ENCODE results near the gene OR52B4.
"Not testable (repeated sequence)": the region's sequence is repeated elsewhere in the genome, so short reads cannot be mapped to it uniquely, and the experiment has no call there.

OR52B4 gene

GRCh38 chr11:4368286-4368685 is at the start of gene OR52B4:
TSS of gene OR52B4 (minus strand) at chr11:4368386. CDS start at chr11:4368295, 91 bp downstream.
- Histone ChIP-seq H3K4me3 (no peak within 1 kb of the TSS), H3K27ac (no peak within 1 kb of the TSS), H3K9me3 (ENCODE audit: low read depth, low read length) (no peaks in the 10 kb centered on the region), H3K9ac (ENCODE audit: insufficient read length) (no peak within 1 kb of the TSS), H3K36me3 (ENCODE audit: insufficient read depth, low read length) (no peaks in the 10 kb centered on the region)
- no peak for DNase-seq (ENCODE audit: low read depth, low spot score)
- TF ChIP-seq POLR2AphosphoS5 (IDR thresholded peaks at IDR 0.05; ENCODE audit: borderline replicate concordance, low read depth, low read length) (no peak), FOXP2 (optimal IDR thresholded peaks at IDR 0.05; ENCODE audit: control extremely low read depth, extremely low read length, insufficient read depth) (no peak), EZH2 (IDR thresholded peaks at IDR 0.05) (no peak)

GRCh38 chr11:4416816-4417215 is 48.6 kb upstream of the OR52B4 start:
- Histone ChIP-seq H3K9ac (ENCODE audit: insufficient read length) (no peak overlapping the region), H3K9me3 (ENCODE audit: low read depth, low read length) (no peaks in the 10 kb centered on the region), H3K36me3 (ENCODE audit: insufficient read depth, low read length) (no peaks in the 10 kb centered on the region), H3K27ac (no peak overlapping the region), H3K4me3 (no peak overlapping the region)
- DNase-seq (ENCODE audit: low read depth, low spot score), result no peak
- no peak for TF ChIP-seq EZH2 (IDR thresholded peaks at IDR 0.05)
- TF ChIP-seq FOXP2 (optimal IDR thresholded peaks at IDR 0.05; ENCODE audit: control extremely low read depth, extremely low read length, insufficient read depth), result no peak
- no peak for TF ChIP-seq POLR2AphosphoS5 (IDR thresholded peaks at IDR 0.05; ENCODE audit: borderline replicate concordance, low read depth, low read length)

- Histone ChIP-seq H3K9me3 (ENCODE audit: low read depth, low read length) (no peaks in the 10 kb centered on the region), H3K27ac (no peak overlapping the region), H3K36me3 (ENCODE audit: insufficient read depth, low read length) (no peaks in the 10 kb centered on the region), H3K4me3 (no peak overlapping the region), H3K9ac (ENCODE audit: insufficient read length) (no peak overlapping the region)
- TF ChIP-seq FOXP2 (optimal IDR thresholded peaks at IDR 0.05; ENCODE audit: control extremely low read depth, extremely low read length, insufficient read depth) (no peak), POLR2AphosphoS5 (IDR thresholded peaks at IDR 0.05; ENCODE audit: borderline replicate concordance, low read depth, low read length) (no peak), EZH2 (IDR thresholded peaks at IDR 0.05) (no peak)
- no peak for DNase-seq (ENCODE audit: low read depth, low spot score)
These were observed 48.1 kb upstream of the OR52B4 start for GRCh38 chr11:4416306-4416705.

GRCh38 chr11:4406206-4406605 is 38.0 kb upstream of the OR52B4 start:
- not testable (repeated sequence) for H3K9ac ChIP-seq (ENCODE audit: insufficient read length); H3K9me3 ChIP-seq (ENCODE audit: low read depth, low read length); H3K27ac ChIP-seq; DNase-seq (ENCODE audit: low read depth, low spot score); H3K4me3 ChIP-seq; H3K36me3 ChIP-seq (ENCODE audit: insufficient read depth, low read length)

- no peak for DNase-seq (ENCODE audit: low read depth, low spot score)
- Histone ChIP-seq H3K4me3 (peak overlapping the region; percentile 86), H3K9me3 (ENCODE audit: low read depth, low read length) (no peaks in the 10 kb centered on the region), H3K36me3 (ENCODE audit: insufficient read depth, low read length) (no peaks in the 10 kb centered on the region), H3K27ac (no peak overlapping the region), H3K9ac (ENCODE audit: insufficient read length) (no peak overlapping the region)
- TF ChIP-seq POLR2AphosphoS5 (IDR thresholded peaks at IDR 0.05; ENCODE audit: borderline replicate concordance, low read depth, low read length) (no peak), EZH2 (IDR thresholded peaks at IDR 0.05) (no peak), FOXP2 (optimal IDR thresholded peaks at IDR 0.05; ENCODE audit: control extremely low read depth, extremely low read length, insufficient read depth) (no peak)
These were observed 25.7 kb upstream of the OR52B4 start for GRCh38 chr11:4393858-4394223.

GRCh38 chr11:4393209-4393857 is 25.1 kb upstream of the OR52B4 start, which contains the start of gene TRIM21:
TSS of gene TRIM21 (minus strand) at chr11:4393702. CDS start at chr11:4390409, 3,293 bp downstream.
- no peaks in the 10 kb centered on the region for H3K36me3 ChIP-seq (ENCODE audit: insufficient read depth, low read length)
- no peaks in the 10 kb centered on the region for H3K9me3 ChIP-seq (ENCODE audit: low read depth, low read length)
- no peak for DNase-seq (ENCODE audit: low read depth, low spot score)
- peak within 1 kb of the TSS; percentile 48 for H3K9ac ChIP-seq (ENCODE audit: insufficient read length)
- H3K4me3 ChIP-seq, result peak within 1 kb of the TSS; percentile 86
- no peak within 1 kb of the TSS for H3K27ac ChIP-seq
- peak; percentile 20; the same call in 1 of the 2 replicates for TF ChIP-seq POLR2AphosphoS5 (IDR thresholded peaks at IDR 0.05; ENCODE audit: borderline replicate concordance, low read depth, low read length)
- no peak for TF ChIP-seq FOXP2 (optimal IDR thresholded peaks at IDR 0.05; ENCODE audit: control extremely low read depth, extremely low read length, insufficient read depth)
- TF ChIP-seq EZH2 (IDR thresholded peaks at IDR 0.05), result no peak

GRCh38 chr11:4388221-4388620 is 20.0 kb upstream of the OR52B4 start:
- Histone ChIP-seq H3K27ac (no peak overlapping the region), H3K9ac (ENCODE audit: insufficient read length) (no peak overlapping the region), H3K9me3 (ENCODE audit: low read depth, low read length) (no peaks in the 10 kb centered on the region), H3K4me3 (no peak overlapping the region), H3K36me3 (ENCODE audit: insufficient read depth, low read length) (no peaks in the 10 kb centered on the region)
- TF ChIP-seq POLR2AphosphoS5 (IDR thresholded peaks at IDR 0.05; ENCODE audit: borderline replicate concordance, low read depth, low read length) (no peak), FOXP2 (optimal IDR thresholded peaks at IDR 0.05; ENCODE audit: control extremely low read depth, extremely low read length, insufficient read depth) (no peak), EZH2 (IDR thresholded peaks at IDR 0.05) (no peak)
- DNase-seq (ENCODE audit: low read depth, low spot score), result no peak

- H3K9ac ChIP-seq (ENCODE audit: insufficient read length), result no peak overlapping the region
- TF ChIP-seq FOXP2 (optimal IDR thresholded peaks at IDR 0.05; ENCODE audit: control extremely low read depth, extremely low read length, insufficient read depth), result no peak
- TF ChIP-seq EZH2 (IDR thresholded peaks at IDR 0.05), result no peak
- TF ChIP-seq POLR2AphosphoS5 (IDR thresholded peaks at IDR 0.05; ENCODE audit: borderline replicate concordance, low read depth, low read length), result no peak
- no peaks in the 10 kb centered on the region for H3K9me3 ChIP-seq (ENCODE audit: low read depth, low read length)
- H3K36me3 ChIP-seq (ENCODE audit: insufficient read depth, low read length), result no peaks in the 10 kb centered on the region
- no peak overlapping the region for H3K27ac ChIP-seq
- DNase-seq (ENCODE audit: low read depth, low spot score), result no peak
- no peak overlapping the region for H3K4me3 ChIP-seq
These were observed 18.0 kb upstream of the OR52B4 start for GRCh38 chr11:4385978-4386740.

Data from SK-N-MC (cell line).